Choroid plexus epithelial cell (primary cell): ENCODE results near the gene PLCB1.
A peak's percentile ranks its signal among the peaks of the same experiment; 100 is the strongest.

Experiments
- DNase-seq: peaks from one replicate; pipeline ENCODE4 v3.0.0-alpha.2; 2010; ENCODE audit warnings: low read depth
- H3K4me3 ChIP-seq: 2 replicates; pipeline ENCODE4 v1.5.1; 2011; ENCODE audit warnings: low read depth, mild to moderate bottlenecking, control low read depth, low read length, moderate library complexity
- CTCF ChIP-seq: conservative IDR thresholded peaks from 2 replicates; pipeline ENCODE4 v1.5.1; 2011; ENCODE audit warnings: low read depth, mild to moderate bottlenecking, control low read depth, inconsistent platforms, low read length, moderate library complexity

PLCB1 gene

GRCh38 chr20:8709627-8710026 lies 577.6 kb downstream of the PLCB1 start:
- no peak overlapping the region for H3K4me3 ChIP-seq
- TF ChIP-seq CTCF, result no peak
- DNase-seq, result peak; percentile 31

- H3K4me3 ChIP-seq, result no peak overlapping the region
- DNase-seq, result no peak
- TF ChIP-seq CTCF, result no peak
Observed at GRCh38 chr20:8711501-8711900, 579.4 kb downstream of the PLCB1 start.

- TF ChIP-seq CTCF, result no peak
- DNase-seq, result no peak
- H3K4me3 ChIP-seq, result no peak overlapping the region
Observed at GRCh38 chr20:8714206-8714605, 582.1 kb downstream of the PLCB1 start.

- no peak overlapping the region for H3K4me3 ChIP-seq
- no peak for DNase-seq
- TF ChIP-seq CTCF, result no peak
Observed at GRCh38 chr20:8718279-8718678, 586.2 kb downstream of the PLCB1 start.

GRCh38 chr20:8720089-8720488 lies 588.0 kb downstream of the PLCB1 start:
- no peak for TF ChIP-seq CTCF
- H3K4me3 ChIP-seq, result no peak overlapping the region
- DNase-seq, result peak; percentile 26

- H3K4me3 ChIP-seq, result no peak overlapping the region
- TF ChIP-seq CTCF, result peak; percentile 85
- DNase-seq, result peak; percentile 80
Observed at GRCh38 chr20:8721098-8721497, 589.0 kb downstream of the PLCB1 start.

- no peak overlapping the region for H3K4me3 ChIP-seq
- peak; percentile 85 for DNase-seq
- peak; percentile 90 for TF ChIP-seq CTCF
Observed at GRCh38 chr20:8722277-8722928, 590.3 kb downstream of the PLCB1 start.
